SH-SY5Y (cell line): ENCODE measurements around the gene ROBO1.

Experiments
- GATA2 ChIP-seq: IDR thresholded peaks from 2 replicates; pipeline ENCODE4 v1.6.1; 2011; ENCODE audit warnings: mild to moderate bottlenecking, low read depth, low read length
- GATA3 ChIP-seq: IDR thresholded peaks from 2 replicates; pipeline ENCODE4 v1.6.1; 2011; ENCODE audit warnings: low read depth, mild to moderate bottlenecking, low read length, moderate library complexity

GRCh38 chr3:79564192-79564591 is 203.6 kb downstream of the ROBO1 start:
- no peak for TF ChIP-seq GATA3
- TF ChIP-seq GATA2, result no peak
